ENCODE data around the gene CDH24. TPM values are rescaled to one million over a fixed set of nuclear protein-coding genes. Genes with fewer than 3 reads are reported as not detected.

The CDH24 gene
- polyA plus RNA-seq, 1 donor (not counting 4 experiments of a cell fraction or from before 2014, with no cell fraction given) = 3.9 TPM

DNA sequence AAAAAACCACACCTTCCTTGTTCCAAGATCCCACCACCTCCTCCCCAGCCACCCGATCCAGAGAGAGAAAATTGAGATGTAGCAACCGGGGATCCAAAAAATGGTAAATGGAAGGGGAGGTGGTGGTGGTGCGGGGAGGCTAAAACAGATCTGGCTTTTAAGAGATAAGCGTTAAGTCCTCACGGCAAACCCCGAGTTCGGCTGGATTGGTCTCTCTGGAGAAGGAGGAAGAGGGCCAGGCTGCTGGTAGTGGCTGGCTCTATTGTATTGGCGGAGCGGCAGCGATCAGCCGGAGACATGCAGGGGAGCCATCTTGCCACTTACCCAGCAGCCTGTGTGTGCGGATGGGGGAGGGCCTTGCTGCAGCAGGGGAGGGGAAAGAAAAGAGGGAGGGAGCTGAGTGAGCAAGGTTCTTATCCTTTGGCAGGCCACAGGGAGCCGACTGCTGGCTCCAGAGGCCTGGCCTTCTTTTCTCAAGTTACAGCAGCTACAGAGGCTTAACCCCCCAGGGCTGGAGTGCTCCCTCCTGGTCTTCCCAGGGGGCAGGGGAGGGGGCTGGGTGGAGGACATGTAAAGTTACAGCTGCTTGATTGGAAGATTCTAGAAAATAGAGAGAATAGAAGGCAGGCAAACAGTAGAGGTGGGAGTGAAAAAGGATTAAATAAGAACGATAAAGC, 14.1 kb upstream of the CDH24 start:
- peak overlapping the region; percentile 93 for H3K4me2 ChIP-seq (ENCODE audit: control insufficient read depth, extremely low read depth, insufficient read depth, low read depth, low read length)
- H4K20me1 ChIP-seq (ENCODE audit: control insufficient read depth, extremely low read depth, insufficient read depth, low read length) = peaks cover 18% of the 10 kb centered on the region
- no peaks in the 10 kb centered on the region for H3K9me3 ChIP-seq (ENCODE audit: control insufficient read depth, low read depth, low read length)
- no peak for DNase-seq (ENCODE audit: low read depth, low spot score)
- dilution Hi-C loops (cut with MboI; ENCODE audit: extremely low pct_ligation_motif_present, low sequenced_read_pairs) = no loop called here
- peak overlapping the region; percentile 83 for H2AFZ ChIP-seq (ENCODE audit: control insufficient read depth, low read length)
- H3K4me3 ChIP-seq (ENCODE audit: control insufficient read depth in 2 of 3, extremely low read depth in 1 of 3, insufficient read depth in 2 of 3, low read depth in 1 of 3, low read length in 3 of 3) = peak overlapping the region; percentile 71 to 89 (median 83)
- no peaks in the 10 kb centered on the region for H3K27me3 ChIP-seq (ENCODE audit: control insufficient read depth, extremely low read depth, insufficient read depth, low read length)
- H3K36me3 ChIP-seq (ENCODE audit: control insufficient read depth in 2 of 2, extremely low read depth in 1 of 2, insufficient read depth in 2 of 2, low read length in 2 of 2) = peaks cover 32 to 51% of the 10 kb centered on the region in 2 experiments
- no peak for FAIRE-seq
- TF ChIP-seq EZH2 (IDR thresholded peaks at IDR 0.05; ENCODE audit: low read length) = no peak
- TF ChIP-seq, protein P1, sequence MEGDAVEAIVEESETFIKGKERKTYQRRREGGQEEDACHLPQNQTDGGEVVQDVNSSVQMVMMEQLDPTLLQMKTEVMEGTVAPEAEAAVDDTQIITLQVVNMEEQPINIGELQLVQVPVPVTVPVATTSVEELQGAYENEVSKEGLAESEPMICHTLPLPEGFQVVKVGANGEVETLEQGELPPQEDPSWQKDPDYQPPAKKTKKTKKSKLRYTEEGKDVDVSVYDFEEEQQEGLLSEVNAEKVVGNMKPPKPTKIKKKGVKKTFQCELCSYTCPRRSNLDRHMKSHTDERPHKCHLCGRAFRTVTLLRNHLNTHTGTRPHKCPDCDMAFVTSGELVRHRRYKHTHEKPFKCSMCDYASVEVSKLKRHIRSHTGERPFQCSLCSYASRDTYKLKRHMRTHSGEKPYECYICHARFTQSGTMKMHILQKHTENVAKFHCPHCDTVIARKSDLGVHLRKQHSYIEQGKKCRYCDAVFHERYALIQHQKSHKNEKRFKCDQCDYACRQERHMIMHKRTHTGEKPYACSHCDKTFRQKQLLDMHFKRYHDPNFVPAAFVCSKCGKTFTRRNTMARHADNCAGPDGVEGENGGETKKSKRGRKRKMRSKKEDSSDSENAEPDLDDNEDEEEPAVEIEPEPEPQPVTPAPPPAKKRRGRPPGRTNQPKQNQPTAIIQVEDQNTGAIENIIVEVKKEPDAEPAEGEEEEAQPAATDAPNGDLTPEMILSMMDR (optimal IDR thresholded peaks at IDR 0.05 in 1 of 3, IDR thresholded peaks at IDR 0.05 in 1 of 3, conservative IDR thresholded peaks at IDR 0.05 in 1 of 3; ENCODE audit: extremely low read depth in 1 of 3, insufficient read depth in 2 of 3, low read length in 3 of 3) = no peak
- H3K4me1 ChIP-seq (ENCODE audit: control insufficient read depth, extremely low read depth, insufficient read depth, low read length) = peaks cover 23% of the 10 kb centered on the region
- peak overlapping the region; percentile 92 for H3K9ac ChIP-seq (ENCODE audit: control insufficient read depth, extremely low read depth, insufficient read depth, low read length)
- H3K9me1 ChIP-seq (ENCODE audit: control insufficient read depth, extremely low read depth, insufficient read depth, low read length) = peaks cover 1% of the 10 kb centered on the region
- H3K27ac ChIP-seq (ENCODE audit: control insufficient read depth, insufficient read depth, low read length) = peak overlapping the region; percentile 87
- H3K79me2 ChIP-seq (ENCODE audit: control insufficient read depth, insufficient read depth, low read length) = peaks cover 45% of the 10 kb centered on the region

DNA sequence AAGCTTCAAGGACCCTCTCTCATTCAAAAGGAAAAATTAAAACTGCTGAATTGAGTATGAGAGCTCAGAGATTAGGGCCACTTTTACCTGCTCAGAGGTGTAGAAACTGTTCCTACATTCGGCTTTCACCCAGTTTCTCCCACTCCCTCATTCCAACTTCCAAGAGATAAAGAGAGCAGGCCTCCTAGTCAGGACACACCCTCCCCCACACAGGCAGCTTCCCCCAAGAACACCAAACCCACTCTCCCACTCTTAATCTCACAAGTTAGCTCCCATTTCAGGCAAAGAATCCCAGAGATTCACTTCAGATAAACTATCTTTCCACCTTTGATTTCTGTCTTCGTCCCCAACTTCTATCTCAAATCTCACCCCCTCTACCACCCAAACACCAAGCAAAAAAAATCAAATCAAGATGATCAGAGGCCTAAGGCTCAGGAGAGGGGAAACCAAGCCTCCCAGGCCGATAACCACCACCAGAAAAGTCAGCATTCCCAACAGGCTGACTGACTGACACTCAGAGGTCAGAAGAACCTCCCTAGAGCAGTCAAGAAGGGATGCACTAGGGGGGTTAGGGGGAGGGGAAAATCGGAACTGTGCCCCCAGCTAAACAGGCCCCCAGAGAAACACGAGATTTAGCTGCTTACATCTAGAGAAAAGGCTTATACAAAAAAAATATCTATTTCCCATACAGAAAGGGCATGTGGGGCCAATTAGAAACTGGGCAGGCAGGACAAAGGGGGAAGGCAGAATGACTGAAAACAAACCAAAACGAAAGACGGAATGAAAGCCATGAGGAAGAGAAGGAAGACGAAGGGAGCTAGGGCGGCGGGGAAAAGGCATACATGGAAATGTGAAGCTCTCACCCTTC, 13.2 kb upstream of the CDH24 start:
- FAIRE-seq = no peak
- no peak for DNase-seq (ENCODE audit: low read depth, low spot score)
- no peak for TF ChIP-seq EZH2 (IDR thresholded peaks at IDR 0.05; ENCODE audit: low read length)
- TF ChIP-seq, protein P1 (optimal IDR thresholded peaks at IDR 0.05 in 1 of 3, IDR thresholded peaks at IDR 0.05 in 1 of 3, conservative IDR thresholded peaks at IDR 0.05 in 1 of 3; ENCODE audit: extremely low read depth in 1 of 3, insufficient read depth in 2 of 3, low read length in 3 of 3) = no peak
- H3K79me2 ChIP-seq (ENCODE audit: control insufficient read depth, insufficient read depth, low read length) = peaks cover 51% of the 10 kb centered on the region
- H3K9me1 ChIP-seq (ENCODE audit: control insufficient read depth, extremely low read depth, insufficient read depth, low read length) = peaks cover 4% of the 10 kb centered on the region
- H3K4me1 ChIP-seq (ENCODE audit: control insufficient read depth, extremely low read depth, insufficient read depth, low read length) = peaks cover 23% of the 10 kb centered on the region
- H3K9me3 ChIP-seq (ENCODE audit: control insufficient read depth, low read depth, low read length) = no peaks in the 10 kb centered on the region
- dilution Hi-C loops (cut with MboI; ENCODE audit: extremely low pct_ligation_motif_present, low sequenced_read_pairs) = no loop called here
- peaks cover 36 to 51% of the 10 kb centered on the region in 2 experiments for H3K36me3 ChIP-seq (ENCODE audit: control insufficient read depth in 2 of 2, extremely low read depth in 1 of 2, insufficient read depth in 2 of 2, low read length in 2 of 2)
- H3K9ac ChIP-seq (ENCODE audit: control insufficient read depth, extremely low read depth, insufficient read depth, low read length) = peak overlapping the region; percentile 92
- H3K27me3 ChIP-seq (ENCODE audit: control insufficient read depth, extremely low read depth, insufficient read depth, low read length) = no peaks in the 10 kb centered on the region
- peaks cover 19% of the 10 kb centered on the region for H4K20me1 ChIP-seq (ENCODE audit: control insufficient read depth, extremely low read depth, insufficient read depth, low read length)
- H3K4me2 ChIP-seq (ENCODE audit: control insufficient read depth, extremely low read depth, insufficient read depth, low read depth, low read length) = peak overlapping the region; percentile 93
- peak overlapping the region; percentile 71 to 89 (median 83) for H3K4me3 ChIP-seq (ENCODE audit: control insufficient read depth in 2 of 3, extremely low read depth in 1 of 3, insufficient read depth in 2 of 3, low read depth in 1 of 3, low read length in 3 of 3)
- peak overlapping the region; percentile 87 for H3K27ac ChIP-seq (ENCODE audit: control insufficient read depth, insufficient read depth, low read length)
- H2AFZ ChIP-seq (ENCODE audit: control insufficient read depth, low read length) = no peak overlapping the region
